Activated naive CD4-positive, alpha-beta T cell treated with anti-CD3 and anti-CD28 coated beads, Interleukin-2, amount 50 U/mL, for 16 hours (primary cell): ENCODE data around the gene VDR.
"Not testable (repeated sequence)": the region's sequence is repeated elsewhere in the genome, so short reads cannot be mapped to it uniquely, and the experiment has no call there.

ENCODE experiments used
- DNase-seq: peaks from one replicate; pipeline ENCODE4 v3.0.0-alpha.2; 2020

Gene VDR

GRCh38 chr12:47824635-47825034 is 80.2 kb downstream of the VDR start:
- DNase-seq, result no peak

GRCh38 chr12:47824198-47824597 is 80.6 kb downstream of the VDR start:
- no peak for DNase-seq

DNA sequence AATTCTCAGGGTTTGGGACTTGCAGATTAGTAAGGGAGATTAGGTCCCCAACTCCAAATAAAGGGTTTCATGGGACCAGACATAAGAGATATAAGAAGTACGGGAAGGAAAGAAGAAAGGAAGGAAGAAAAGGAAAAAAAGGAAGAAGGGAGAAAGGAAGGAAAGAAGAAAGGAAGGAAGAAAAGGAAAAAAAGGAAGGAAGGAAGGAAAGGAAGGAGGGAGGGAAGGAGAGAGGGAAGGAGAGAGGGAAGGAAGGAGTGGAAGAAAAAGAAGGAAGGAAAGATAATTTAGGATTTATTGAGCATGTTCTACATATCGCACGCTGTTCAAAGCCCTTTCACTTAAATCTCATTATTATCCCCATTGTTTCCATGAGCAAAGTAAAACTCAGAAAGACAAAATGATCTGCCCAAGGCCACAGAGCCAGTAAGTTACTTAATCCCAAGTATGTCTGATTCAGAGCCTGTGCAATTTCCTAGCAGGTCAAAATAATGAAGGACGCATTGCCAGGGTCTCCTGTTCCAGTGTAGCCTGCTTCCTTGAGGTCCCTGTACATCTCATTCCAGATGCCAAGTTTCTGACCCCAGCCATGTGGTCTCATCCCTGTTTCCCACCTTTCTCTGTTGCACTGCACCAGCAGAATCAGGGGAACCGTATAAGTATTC is 81.2 kb downstream of the VDR start:
- DNase-seq, result no peak

DNA sequence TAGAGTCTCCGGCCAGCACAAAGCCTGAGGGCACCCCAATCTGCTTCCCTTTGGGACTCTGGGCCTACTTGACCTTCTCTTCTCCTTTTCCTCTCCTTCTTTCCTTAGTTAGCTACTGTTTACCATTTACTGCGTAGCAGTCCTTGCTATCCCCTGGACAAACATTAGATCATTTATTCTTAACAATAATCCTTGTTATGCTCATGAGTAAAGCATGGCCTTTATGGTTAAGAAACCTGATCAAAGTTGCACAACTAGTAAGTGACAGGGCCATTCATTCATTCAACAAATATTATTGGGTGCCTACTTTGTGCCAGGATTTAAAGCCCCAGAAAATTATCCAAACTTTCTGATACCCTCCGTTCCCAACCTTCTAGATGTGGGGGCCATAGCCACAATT is 81.9 kb downstream of the VDR start:
- DNase-seq, result no peak

DNA sequence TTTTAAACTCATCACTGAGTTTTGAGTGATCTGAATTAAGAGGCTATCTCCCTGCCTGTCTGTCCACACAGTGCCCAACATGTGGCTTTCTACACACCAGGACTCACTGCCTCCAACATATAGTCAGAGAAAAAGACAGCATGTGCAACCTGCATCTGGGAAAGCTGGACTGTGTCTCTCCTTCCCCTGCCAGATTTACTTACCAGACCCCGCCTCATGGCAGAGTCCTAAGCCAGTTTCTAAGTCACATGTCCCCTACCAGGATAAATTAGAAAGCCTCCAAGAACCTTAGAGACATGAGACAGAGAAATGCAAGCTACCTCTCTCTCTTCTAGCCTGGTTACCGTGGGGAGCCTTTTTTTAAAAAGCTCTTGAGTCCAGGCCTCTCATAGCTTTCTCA is 82.4 kb downstream of the VDR start:
- no peak for DNase-seq

GRCh38 chr12:47821346-47821706 is 83.5 kb downstream of the VDR start:
- peak; percentile 6 for DNase-seq

DNA sequence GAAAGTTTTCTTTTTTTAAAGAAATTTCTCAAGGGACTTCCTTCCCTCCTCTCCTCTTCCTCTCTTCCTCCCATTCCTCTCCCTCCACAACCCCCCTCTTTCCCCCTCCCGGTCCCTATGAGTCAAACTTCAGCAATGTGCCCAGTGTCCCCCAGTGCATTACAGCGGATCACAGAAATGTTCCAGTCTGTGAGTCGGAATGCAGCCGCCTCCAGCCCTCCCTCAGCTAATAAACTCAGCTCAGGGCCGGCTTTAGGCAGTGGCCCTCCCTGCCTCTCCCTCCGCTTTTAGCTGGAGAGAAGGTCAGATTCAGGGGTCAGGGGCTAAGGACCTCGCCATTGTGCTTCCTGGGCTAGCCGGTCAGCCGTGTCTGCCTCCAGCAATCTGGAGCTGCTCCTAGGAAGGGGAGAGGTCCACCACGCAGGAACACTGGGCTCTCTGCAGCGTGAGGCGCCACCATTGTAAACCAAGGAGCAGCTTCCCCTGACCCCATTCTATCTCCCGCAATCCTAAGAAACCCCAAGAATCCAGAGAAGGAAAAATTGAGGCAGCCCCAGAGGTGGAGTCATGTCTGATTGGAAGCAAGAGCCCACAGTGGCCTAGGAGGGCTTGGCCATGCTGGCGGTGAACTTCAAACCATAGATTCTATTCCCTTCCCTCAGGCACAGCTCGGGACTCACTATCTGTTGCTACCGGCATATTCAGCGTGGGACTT is 84.0 kb downstream of the VDR start:
- DNase-seq, result peak; percentile 13

DNA sequence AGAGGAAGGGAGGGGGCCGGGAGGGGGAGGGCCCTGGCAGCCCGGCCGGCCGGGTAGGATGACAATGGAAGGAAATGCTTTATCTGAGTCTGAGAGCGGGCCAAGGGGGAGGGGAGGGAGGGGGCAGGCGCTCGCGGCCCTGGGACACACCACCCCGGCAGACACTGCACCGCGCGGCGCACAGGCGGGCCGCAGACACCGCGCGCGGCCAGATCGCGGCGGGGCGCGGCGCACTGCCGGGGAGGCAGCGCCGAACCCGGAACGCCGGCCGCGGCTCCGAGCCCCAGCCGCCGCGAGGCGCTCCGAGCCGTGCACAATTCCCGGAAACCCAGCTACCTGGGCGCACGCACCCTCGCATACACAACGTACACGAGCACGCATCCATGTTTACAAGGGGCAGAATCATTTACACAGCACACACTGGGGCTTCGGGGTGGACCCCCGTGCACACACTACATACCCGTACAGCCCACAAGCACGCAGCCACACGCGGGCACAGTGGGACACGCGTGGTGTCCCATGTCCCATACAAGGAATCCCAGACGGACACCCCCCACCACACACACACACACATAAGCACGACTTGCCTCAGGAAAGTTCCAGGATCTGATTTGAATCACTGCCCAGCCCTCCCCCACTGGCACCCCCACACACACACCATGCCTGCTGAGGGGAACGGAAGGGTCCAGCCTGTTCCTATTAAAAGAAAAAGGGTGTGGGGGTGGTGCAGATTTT is 84.7 kb downstream of the VDR start, which contains the start of gene HDAC7:
Gene HDAC7 (minus strand): TSS at position 8 of the 735 bp plus-strand sequence. CDS start 118 bp downstream, outside the sequence.
- DNase-seq, result peak; percentile 79

DNA sequence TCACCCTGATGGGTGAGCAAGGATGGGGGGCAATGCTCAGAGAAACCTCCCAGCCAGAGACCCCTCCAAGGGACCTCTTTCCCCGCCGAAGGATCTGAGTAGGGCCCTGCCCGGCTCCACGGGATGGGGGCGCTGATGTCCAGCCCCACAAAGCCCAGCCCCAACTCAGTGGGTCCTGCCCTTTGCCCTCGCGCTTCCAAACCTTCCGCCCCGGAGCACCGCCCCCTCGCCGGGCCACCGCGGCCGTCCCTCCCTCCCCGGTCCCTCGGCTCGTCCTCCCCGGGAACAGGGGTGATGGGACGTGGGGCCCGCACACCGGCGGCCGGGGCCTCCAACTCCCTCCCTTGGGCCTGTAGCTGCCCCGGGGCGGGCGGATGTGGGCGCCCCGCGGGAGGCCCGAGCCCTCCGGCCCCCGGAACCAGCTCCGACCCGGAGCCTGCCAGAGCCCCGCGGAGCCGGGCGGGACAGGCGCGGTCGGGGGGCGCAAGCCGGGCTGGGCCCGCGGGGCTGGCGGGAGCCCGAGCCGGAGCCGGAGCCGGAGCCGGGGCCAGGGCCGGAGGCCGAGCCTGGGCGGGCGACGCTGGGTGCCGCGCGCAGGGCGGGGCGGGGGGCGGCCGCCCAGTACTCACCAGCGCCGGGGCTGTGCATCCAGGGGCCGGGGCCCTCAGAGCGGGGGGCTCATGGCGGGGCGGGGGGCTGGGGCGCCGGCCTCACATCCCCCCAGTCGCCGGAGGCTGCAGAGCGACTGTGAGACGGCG is 85.5 kb downstream of the VDR start:
- DNase-seq, result peak; percentile 46

GRCh38 chr12:47818467-47819137 is 86.2 kb downstream of the VDR start:
- peak; percentile 44 for DNase-seq

DNA sequence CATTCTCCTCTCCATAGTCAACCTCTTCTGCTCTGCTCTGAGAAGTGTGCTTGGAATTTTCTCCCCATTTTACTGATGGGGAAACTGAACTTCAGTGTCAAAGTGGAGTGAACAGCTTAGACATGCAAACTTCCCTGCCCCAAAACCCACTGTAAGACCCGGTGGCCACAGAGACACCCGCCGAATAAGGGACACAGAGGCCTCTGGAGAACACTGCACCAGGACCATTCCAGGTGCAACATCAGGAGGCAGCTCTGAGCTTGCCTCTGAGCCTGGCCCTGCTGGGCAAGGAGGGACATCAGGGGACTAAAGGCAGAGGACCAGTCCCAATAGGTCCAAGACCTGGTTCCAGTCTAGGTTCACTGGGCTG is 86.8 kb downstream of the VDR start:
- no peak for DNase-seq

DNA sequence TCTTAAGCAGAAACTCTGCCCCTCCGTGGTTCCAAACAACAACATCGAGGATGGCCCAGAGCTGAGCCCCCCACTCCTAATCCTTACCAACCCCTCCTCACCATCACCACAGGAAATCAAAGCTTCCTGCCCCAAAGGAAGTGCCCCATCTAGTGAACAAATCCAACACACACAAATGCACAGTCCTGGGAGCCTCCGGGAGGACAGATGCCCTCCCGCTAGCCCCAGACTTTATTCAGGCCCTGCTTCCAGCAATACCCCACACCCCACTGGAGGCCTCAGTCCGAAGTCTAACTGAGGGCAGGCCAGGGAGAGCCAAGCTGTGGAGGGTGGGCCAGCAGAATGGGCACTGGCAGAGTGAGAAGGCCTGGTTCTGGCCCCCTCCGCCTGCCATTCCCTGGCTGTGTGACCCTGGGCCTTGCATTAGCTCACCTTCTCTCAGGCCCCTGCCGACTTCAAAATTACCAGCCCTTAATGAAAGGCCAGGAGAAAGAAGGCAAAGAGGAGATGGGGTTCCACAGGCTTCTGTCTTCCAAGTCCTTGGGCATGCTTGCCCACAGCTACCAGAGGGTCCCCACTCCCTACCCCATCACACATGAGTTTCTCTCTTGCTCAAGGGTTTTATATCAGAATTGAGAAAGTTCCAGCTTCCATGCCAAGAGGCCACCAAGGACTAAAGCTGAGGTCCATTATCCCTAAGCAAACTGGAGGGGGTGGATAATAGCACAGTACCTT is 87.4 kb downstream of the VDR start:
- DNase-seq, result no peak

- no peak for DNase-seq
Measured at GRCh38 chr12:47816403-47817271, 88.2 kb downstream of the VDR start.

- DNase-seq, result not testable (repeated sequence)
Measured at GRCh38 chr12:47815447-47815846, 89.3 kb downstream of the VDR start.

- DNase-seq, result no peak
Measured at GRCh38 chr12:47814539-47815170, 90.1 kb downstream of the VDR start.

DNA sequence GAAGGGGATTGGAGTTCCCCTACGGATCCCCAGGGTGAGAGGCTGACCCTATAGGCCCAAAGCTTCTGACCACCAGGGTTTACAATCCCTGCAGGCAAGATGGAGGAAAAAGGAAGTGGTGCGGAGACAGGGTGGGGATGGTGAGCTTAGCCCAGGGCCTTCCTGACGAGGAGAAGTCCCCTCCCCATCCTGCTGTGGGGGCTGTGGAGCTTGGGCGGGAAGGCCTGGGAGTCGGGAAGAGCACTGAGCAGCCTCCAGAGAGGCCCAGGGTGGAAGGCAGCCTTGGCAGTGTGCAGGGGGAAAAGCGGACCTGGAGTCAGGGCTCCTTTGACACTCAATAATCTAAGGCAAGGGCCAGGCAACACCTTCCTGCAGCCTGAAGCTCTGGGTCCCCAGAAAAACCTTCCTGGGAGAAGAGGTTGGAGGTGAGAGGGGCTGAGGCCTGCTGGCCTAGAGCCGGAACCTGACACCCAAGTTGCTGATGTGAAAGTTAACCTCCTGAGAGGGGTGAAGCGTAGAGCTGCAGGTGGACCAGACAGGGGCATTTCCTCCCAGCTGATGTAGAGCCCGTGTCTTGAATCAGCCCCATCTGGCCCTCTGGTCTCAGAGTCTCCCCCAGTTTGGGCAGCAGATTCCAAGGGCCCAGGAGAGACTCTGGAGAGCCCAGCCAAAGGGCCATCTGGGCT is 91.1 kb downstream of the VDR start:
- DNase-seq, result no peak

GRCh38 chr12:47812797-47813510 is 91.8 kb downstream of the VDR start:
- DNase-seq, result peak; percentile 96

DNA sequence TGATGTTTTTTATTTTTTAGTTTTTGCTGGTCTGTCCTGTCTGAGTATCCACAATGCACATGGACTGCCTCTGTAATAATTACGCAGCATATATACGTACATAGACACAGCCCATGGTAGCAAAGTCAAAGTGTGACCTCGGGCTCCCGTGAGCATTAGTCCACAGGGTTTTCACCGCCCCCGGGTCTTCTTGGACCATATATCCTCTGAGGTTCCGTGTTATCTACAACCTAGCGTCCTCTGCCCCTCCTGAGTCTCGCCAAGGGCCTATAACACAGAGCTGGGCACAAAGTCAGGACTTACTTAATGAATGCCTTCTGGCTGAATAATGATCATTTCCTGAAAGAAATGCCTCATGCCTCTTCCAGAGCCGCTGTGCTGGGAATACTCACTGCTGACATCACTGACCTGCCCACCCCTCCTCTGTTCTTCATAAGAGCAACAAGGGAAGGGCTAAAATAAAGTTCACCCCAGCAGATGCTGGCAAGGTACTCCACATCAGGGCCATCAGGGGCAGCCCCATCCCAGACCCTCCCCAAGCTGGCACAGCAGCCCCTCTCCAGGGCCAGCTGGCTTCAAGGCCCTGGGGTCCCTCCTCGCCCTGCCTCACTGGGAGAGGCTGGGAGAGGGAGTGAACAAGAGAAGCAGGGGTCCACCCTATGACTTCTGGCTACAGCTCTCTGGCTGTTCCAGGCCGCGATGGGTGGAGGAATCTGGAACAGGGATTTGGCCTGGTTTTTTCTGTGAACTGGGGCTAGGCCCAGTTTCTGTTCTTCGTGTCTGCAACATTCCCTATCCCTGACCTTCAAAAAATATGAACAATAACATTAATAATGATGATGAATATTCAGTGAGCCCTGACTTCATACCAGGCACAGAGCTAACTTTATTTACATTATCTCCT is 93.0 kb downstream of the VDR start:
- no peak for DNase-seq
